GM23248 (cell line): Measurements from ENCODE around the gene SLC24A4. TPM values are rescaled to one million over a fixed set of nuclear protein-coding genes. Genes with fewer than 3 reads are reported as not detected.

Source experiments
- DNase-seq: peaks from one replicate; pipeline ENCODE4 v3.0.0-alpha.2; 2015
- H2AFZ ChIP-seq: fragments of 200-600 bp; sonication (generic); 2 replicates; pipeline ENCODE4 v1.6.1; 2016; ENCODE audit warnings: antibody characterized with exemption
- H3F3A ChIP-seq: fragments of 200-600 bp; sonication (generic); 2 replicates; pipeline ENCODE4 v1.6.1; 2016; ENCODE audit warnings: mild to moderate bottlenecking, antibody characterized with exemption, mixed run types; ENCODE audit not compliant: insufficient read depth
- H3K27ac ChIP-seq: fragments of 200-600 bp; sonication (generic); 2 replicates; pipeline ENCODE4 v1.5.1; 2016; ENCODE audit warnings: mild to moderate bottlenecking
- H3K27me3 ChIP-seq: fragments of 200-600 bp; sonication (generic); replicated peaks from 2 replicates; pipeline ENCODE4 v1.6.1; 2016; ENCODE audit warnings: mild to moderate bottlenecking; ENCODE audit not compliant: insufficient read depth
- H3K36me3 ChIP-seq: fragments of 200-600 bp; sonication (generic); 2 replicates; pipeline ENCODE4 v1.6.1; 2016; ENCODE audit warnings: low read depth, mild to moderate bottlenecking
- H3K4me1 ChIP-seq: fragments of 200-600 bp; sonication (generic); 2 replicates; pipeline ENCODE4 v1.6.1; 2016; ENCODE audit warnings: mild to moderate bottlenecking; ENCODE audit not compliant: insufficient read depth
- H3K4me2 ChIP-seq: fragments of 200-600 bp; sonication (generic); one replicate; pipeline ENCODE4 v1.6.1; 2016; ENCODE audit warnings: mild to moderate bottlenecking; ENCODE audit not compliant: unreplicated experiment
- H3K4me3 ChIP-seq: fragments of 200-600 bp; sonication (generic); 2 replicates; pipeline ENCODE4 v1.5.1; 2016; ENCODE audit warnings: mild to moderate bottlenecking
- H3K79me2 ChIP-seq: fragments of 200-600 bp; sonication (generic); 2 replicates; pipeline ENCODE4 v1.6.1; 2016; ENCODE audit warnings: mild to moderate bottlenecking; ENCODE audit not compliant: insufficient read depth
- H3K9ac ChIP-seq: fragments of 200-600 bp; sonication (generic); 2 replicates; pipeline ENCODE4 v1.6.1; 2016; ENCODE audit warnings: mild to moderate bottlenecking
- H3K9me2 ChIP-seq: fragments of 200-600 bp; sonication (generic); 2 replicates; pipeline ENCODE4 v1.6.1; 2016; ENCODE audit warnings: mixed run types, mild to moderate bottlenecking, moderate library complexity; ENCODE audit not compliant: insufficient read depth
- H3K9me3 ChIP-seq: fragments of 200-600 bp; sonication (generic); one replicate; pipeline ENCODE4 v1.6.1; 2017; ENCODE audit warnings: low read depth
- H4K20me1 ChIP-seq: fragments of 200-600 bp; sonication (generic); 2 replicates; pipeline ENCODE4 v1.6.0; 2016; ENCODE audit not compliant: insufficient read depth
- EZH2 ChIP-seq: fragments of 200-600 bp; sonication (generic); IDR thresholded peaks from 2 replicates; pipeline ENCODE4 v1.6.1; 2018; ENCODE audit warnings: antibody characterized with exemption, mild to moderate bottlenecking; ENCODE audit not compliant: insufficient read depth, poor library complexity, severe bottlenecking
- EZH2phosphoT487 ChIP-seq: fragments of 200-600 bp; sonication (generic); IDR thresholded peaks from 2 replicates; pipeline ENCODE4 v1.6.1; 2018; ENCODE audit warnings: antibody characterized with exemption, moderate library complexity, mild to moderate bottlenecking, low read depth; ENCODE audit not compliant: insufficient read depth
- WGBS, 2 experiments: methylation state at CpG; one replicate each; pipeline ENCODE4 v1.1.6; 2015 to 2017; ENCODE audit warnings: low lambda C conversion rate in 2 of 2, low coverage in 1 of 2; ENCODE audit errors: missing lambda C conversion rate in 2 of 2; 5-methylcytosine and 5-hydroxymethylcytosine counted together
- in situ Hi-C: fragments of 300-500 bp; cut with MboI; formaldehyde crosslinking; loops from 2 replicates; pipeline ENCODE4 v1.15.0; 2020
- polyA plus RNA-seq: library from polyadenylated mRNA; unstranded; fragments of >200 nt; fragmentation: Nextera tagmentation; extraction: Ambion mirVana; gene quantifications from 2 replicates; pipeline ENCODE4 v1.2.1, GENCODE V29; 2016
- total RNA-seq: library from RNA; depleted of rRNA; stranded (reverse); fragments of >200 nt; shearing (Covaris generic); gene quantifications from 2 replicates; pipeline ENCODE4 v1.2.3, GENCODE V29; 2014

The SLC24A4 gene
- total and polyA plus RNA-seq, 2 experiments from 2014 or later, result not detected

GRCh38 chr14:92437729-92438285, 114.8 kb downstream of the SLC24A4 start:
- Histone ChIP-seq H3K36me3 (no peaks in the 10 kb centered on the region), H3K4me1 (no peaks in the 10 kb centered on the region), H3K9ac (no peak overlapping the region), H3K27ac (no peak overlapping the region), H4K20me1 (no peaks in the 10 kb centered on the region), H2AFZ (no peak overlapping the region), H3K27me3 (no peaks in the 10 kb centered on the region), H3K79me2 (no peaks in the 10 kb centered on the region), H3F3A (no peaks in the 10 kb centered on the region), H3K4me3 (no peak overlapping the region), H3K4me2 (no peak overlapping the region), H3K9me3 (no peaks in the 10 kb centered on the region), H3K9me2 (no peaks in the 10 kb centered on the region)
- TF ChIP-seq EZH2 (no peak), EZH2phosphoT487 (no peak)
- WGBS, 2 experiments, result 51 to 54% methylated on average over 12 of the region's 12 CpGs
- DNase-seq, result no peak
- in situ Hi-C loops, result no loop called here

DNA sequence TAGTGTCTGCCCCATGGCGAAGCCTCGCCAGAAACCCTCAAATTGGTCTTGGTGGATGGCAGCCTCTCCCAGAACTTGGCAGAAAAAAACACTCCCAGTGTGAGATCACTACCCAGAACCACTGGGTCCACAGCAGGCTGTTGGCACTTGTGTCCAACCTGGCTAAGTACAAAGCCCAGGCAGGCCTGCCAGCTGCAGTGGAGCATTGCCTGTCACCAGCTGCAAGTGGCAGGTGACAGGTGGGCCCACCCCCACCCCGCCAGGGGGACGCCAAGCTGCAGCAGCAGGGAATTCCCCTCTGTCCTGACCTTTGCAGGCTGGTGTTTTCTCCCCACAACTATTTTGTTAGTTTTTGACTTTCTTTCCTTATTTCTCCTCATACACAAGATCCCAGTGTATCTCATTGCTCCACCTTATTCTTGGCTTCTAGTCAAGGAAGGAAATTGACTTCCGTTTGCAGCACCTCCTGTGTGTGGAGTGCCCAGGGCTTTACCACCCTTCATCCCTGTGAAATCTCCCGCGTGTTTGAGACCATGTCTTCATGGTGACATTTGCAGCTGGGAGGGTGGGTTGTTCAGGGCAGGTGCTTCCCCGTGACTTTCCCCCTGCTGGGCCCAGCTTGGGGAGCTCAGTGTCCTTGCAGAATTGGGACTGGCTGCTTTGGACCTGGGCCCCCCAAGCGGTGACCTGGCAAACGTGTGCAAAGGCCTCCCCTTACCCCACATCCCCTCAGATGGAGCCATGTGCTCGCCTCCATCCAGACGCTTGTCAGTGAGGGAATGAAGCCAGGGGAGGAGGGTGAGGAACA, 116.8 kb downstream of the SLC24A4 start:
- Histone ChIP-seq H3K36me3 (no peaks in the 10 kb centered on the region), H3K4me3 (no peak overlapping the region), H3K9ac (no peak overlapping the region), H3K4me2 (no peak overlapping the region), H3K79me2 (no peaks in the 10 kb centered on the region), H3K9me3 (no peaks in the 10 kb centered on the region), H3K27me3 (no peaks in the 10 kb centered on the region), H3K27ac (no peak overlapping the region), H4K20me1 (no peaks in the 10 kb centered on the region), H3K9me2 (no peaks in the 10 kb centered on the region), H3F3A (no peaks in the 10 kb centered on the region), H3K4me1 (no peaks in the 10 kb centered on the region), H2AFZ (no peak overlapping the region)
- in situ Hi-C loops, result no loop called here
- no peak for DNase-seq
- no peak for TF ChIP-seq EZH2phosphoT487
- TF ChIP-seq EZH2, result no peak
- 52 to 54% methylated on average over 12 of the region's 12 CpGs for WGBS, 2 experiments

DNA sequence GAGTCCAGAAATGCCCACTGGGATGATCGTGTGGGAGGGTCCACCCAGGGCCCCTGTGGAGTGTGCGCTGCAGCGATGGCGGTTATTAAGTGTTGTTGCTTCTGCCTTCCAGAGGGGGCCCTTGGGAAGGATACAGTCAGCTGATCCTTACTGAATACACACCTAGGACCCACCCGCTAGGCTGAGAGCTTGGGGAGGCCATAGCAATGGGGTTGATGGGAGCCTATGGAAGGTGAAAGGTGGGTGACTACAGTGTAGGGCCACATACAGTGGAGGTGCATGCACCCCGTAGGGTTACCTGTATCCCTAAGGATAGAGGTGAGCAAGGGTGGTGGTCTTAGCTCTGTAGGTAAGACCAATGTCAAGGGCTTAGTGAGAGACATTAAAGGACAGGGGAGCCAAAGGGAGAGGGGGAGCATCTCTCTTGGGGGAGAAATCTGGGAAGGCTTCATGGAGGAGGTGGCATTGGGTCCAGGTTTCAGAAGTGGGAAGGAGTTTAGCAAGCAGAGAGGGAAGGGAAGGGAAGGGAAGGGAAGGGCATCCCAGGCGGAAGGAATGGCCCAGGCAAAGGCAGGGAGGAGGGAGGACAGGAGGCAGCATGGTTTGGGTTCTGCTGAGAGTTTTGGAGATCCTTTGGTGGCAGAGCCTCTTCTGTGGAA, 117.5 kb downstream of the SLC24A4 start:
- in situ Hi-C loops, result no loop called here

DNA sequence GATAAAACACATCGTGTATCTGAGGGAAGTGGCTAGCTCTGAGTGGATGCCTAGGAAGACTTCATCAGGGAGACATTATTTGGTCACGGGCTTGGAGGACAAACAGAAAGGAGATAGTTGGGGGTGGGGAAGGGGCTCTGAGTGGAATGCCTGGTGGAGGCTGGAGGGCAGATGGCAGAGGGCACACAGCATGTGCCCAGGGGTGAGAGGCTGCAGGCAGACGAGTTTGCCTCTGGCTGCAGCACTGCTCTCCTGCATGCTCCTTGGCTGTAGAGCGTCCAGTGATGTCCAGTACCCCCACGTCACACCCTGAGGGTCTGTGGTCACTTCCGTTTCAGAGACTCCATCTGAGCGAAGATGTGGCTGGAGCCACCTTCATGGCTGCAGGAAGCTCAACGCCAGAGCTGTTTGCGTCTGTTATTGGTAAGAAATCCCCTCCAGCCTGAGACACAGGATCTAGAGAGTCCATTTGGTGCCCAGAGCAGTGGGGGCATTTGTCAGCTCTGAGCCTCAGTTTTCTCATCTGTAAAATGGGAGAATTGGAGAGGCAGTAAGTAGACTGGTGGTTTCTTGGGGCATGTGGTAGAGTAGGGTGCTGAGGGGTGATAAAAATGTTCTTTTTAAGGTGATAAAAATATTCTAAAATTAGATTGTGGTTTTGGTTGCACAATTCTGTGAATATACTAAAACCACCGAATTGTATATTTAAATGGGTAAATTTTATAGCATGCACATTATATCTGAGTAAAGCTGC, 119.0 kb downstream of the SLC24A4 start:
- in situ Hi-C loops, result no loop called here
- no peaks in the 10 kb centered on the region for H3K9me3 ChIP-seq
- H3K27me3 ChIP-seq, result no peaks in the 10 kb centered on the region

More for the DNA sequence above, 117.5 kb downstream of the SLC24A4 start:
- TF ChIP-seq EZH2 (no peak), EZH2phosphoT487 (no peak)
- no peak overlapping the region for H3K4me2 ChIP-seq
- no peaks in the 10 kb centered on the region for H3K79me2 ChIP-seq
- DNase-seq, result no peak
- H3K9me2 ChIP-seq, result no peaks in the 10 kb centered on the region
- H3K4me1 ChIP-seq, result no peaks in the 10 kb centered on the region
- no peak overlapping the region for H3K27ac ChIP-seq
- 74 to 76% methylated on average over 7 of the region's 7 CpGs for whole genome bisulfite sequencing, 2 experiments
- no peaks in the 10 kb centered on the region for H4K20me1 ChIP-seq
- H3F3A ChIP-seq, result no peaks in the 10 kb centered on the region
- H3K9me3 ChIP-seq, result no peaks in the 10 kb centered on the region
- H3K27me3 ChIP-seq, result no peaks in the 10 kb centered on the region
- H3K9ac ChIP-seq, result no peak overlapping the region
- no peaks in the 10 kb centered on the region for H3K36me3 ChIP-seq
- H3K4me3 ChIP-seq, result no peak overlapping the region
- H2AFZ ChIP-seq, result no peak overlapping the region

More for the DNA sequence above, 119.0 kb downstream of the SLC24A4 start:
- TF ChIP-seq EZH2phosphoT487 (no peak), EZH2 (no peak)
- Histone ChIP-seq H3K9me2 (no peaks in the 10 kb centered on the region), H3K27ac (no peak overlapping the region), H3K79me2 (no peaks in the 10 kb centered on the region), H3K9ac (no peak overlapping the region), H3K4me2 (no peak overlapping the region), H3K36me3 (no peaks in the 10 kb centered on the region), H2AFZ (no peak overlapping the region), H3K4me3 (no peak overlapping the region), H3K4me1 (no peaks in the 10 kb centered on the region), H4K20me1 (no peaks in the 10 kb centered on the region), H3F3A (no peaks in the 10 kb centered on the region)
- WGBS, 2 experiments, result 69 to 75% methylated on average over 10 of the region's 10 CpGs
- DNase-seq, result no peak
